HG03066 (cell line): ENCODE measurements around the gene TKTL1.

Source experiments
- ATAC-seq: cut with Tn5 transposase; IDR thresholded peaks from one replicate; pipeline ENCODE4 v1.9.1; 2021; ENCODE audit warnings: low read depth; ENCODE audit not compliant: unreplicated experiment

Gene TKTL1

DNA sequence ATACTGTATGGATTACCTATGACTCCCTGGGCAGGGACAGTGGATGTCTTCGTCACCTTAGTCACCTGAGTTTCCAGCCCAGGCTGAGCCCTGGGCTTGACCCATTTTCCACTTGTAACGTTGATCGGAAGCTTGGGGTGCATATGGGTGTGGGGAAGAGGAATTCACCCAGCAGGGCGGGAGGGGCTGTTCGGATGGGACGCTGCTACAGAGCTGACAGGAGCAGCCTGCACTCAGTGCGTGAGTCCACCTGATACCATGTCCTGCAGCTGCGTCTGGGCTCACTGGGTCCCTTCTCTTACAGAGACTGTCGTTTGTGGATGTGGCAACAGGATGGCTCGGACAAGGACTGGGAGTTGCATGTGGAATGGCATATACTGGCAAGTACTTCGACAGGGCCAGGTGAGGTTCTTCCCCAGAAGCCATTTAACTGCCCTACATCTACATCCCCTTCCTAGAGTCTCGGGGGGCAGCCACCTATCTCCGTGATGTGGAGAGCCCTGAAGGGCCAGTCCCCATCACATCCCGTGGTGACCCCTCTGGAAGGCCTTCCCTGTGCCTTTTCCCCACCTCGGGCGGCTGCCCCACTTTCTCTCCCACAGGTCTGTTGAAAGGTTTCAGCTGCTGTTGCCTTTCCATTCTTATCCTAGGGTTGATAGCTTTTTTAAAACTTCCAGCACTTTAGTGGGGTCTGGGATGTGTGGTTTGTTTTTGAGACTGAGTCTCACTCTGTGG is 13.6 kb downstream of the TKTL1 start:
- no peak for ATAC-seq

DNA sequence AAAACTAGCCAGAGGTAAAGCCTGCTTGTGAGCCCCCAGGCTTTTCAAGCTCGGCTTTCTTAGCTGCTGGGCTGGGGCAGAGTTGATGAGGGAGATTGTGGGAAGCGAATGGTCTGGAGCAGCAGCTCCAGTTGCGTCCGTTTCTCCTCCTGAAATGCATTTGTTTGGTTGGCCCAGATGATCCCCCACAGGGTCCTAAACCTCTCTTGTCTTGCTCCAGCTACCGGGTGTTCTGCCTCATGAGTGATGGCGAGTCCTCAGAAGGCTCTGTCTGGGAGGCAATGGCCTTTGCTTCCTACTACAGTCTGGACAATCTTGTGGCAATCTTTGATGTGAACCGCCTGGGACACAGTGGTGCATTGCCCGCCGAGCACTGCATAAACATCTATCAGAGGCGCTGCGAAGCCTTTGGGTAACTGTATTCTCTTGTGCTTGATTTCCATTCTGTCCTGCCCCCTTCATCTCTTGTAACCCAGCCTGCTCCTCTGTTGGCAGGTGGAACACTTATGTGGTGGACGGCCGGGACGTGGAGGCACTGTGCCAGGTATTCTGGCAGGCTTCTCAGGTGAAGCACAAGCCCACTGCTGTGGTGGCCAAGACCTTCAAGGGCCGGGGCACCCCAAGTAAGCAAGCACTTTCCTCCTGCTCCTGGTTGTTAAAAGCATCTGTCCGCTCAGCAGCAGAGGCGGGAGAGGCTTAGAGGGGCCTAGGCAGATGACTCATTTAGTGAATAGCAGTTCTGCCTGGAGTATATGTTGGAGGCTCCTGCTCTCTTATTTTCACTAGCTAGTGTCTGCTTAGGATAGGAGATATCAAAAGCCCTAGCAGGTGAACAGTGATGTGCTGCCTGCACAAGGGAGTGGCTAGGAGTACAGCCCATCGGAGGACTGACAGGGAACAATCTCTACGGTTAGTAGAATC is 15.3 kb downstream of the TKTL1 start:
- no peak for ATAC-seq

DNA sequence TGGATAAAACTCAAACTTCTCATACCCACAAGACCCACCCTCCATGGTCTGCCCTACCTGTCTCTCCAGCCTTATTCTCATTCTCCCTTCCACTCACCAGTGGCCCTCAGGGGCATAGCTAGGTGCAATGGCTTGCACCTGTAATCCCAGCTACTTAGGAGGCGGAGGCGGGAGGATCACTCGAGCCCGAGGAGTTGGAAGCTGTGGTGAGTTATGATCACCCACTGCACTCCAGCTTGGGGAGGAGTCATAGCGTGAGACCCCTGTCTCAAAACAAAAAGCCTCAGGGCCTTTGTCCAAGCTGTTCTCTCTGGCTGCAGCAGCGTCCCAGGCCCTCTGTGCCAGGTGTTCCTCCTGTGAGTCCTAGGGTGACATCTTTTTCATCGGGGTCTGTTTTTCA is 16.5 kb downstream of the TKTL1 start:
- ATAC-seq = no peak

DNA sequence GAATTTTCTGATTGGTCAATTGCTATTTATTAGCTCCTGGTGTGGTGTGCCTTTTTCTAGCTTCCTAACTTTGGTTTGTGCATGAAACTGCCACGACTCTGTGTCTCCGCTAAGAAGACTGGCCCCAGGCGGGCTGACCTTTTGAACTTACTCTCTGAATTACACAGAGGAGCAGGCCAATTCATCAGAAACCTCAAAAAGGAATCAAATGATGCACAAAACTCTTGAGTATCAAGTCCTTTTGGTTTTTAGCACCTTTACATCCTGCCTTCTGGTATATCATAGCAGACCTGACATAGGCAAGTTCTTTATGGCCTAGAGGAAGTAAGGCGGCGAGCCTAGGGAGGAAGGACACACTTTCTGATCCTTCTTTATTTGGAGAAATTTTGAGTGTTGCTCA is 17.6 kb downstream of the TKTL1 start:
- no peak for ATAC-seq

DNA sequence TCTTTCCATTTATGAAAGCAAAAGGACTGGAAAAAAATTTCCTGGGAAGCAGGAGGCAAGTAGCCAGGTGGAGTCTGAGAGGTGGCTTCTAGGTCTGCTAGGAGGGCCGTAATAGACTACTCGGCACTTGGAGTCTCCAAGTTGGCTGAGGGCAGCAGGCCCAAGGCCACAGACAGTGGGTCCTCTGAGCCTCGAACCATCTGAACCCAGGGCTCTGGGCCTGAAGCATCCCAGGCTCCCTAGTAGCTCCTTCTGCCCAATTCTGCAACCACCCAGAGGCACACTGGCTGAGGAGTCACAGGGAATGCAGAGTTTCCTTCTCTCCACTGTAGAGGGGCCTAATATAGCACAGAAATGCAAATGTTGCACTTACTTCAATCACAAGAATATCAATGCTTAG is 19.8 kb downstream of the TKTL1 start:
- no peak for ATAC-seq

DNA sequence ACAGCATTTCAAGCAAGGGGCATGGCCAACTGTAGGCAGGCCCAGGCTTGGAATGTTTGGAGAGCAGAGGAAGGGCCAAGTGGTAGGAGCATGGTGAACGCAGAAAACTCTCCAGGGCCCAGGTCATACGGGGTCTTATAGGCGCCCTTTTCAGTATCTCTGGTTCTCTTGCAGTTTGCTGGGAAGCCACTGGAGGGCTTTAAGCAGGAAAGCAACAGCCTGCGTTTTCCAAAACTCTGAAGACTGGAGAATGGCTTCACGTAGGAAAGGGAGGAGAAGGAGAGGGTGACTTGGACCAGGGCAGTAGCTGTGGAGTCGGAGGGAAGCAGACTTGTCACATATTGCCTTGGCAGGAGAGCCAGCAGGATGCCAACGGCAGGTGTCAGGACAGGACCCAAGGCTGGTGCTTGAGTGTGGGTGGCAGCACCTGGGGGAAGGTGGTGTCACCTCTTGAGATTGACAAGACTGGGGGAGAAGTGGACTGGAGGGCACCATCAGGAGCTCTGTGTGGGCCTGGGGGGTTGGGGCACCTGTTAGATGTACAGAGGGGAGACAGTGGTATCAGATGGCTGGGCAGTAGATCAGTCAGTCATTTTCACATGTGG is 21.9 kb downstream of the TKTL1 start:
- ATAC-seq = no peak

DNA sequence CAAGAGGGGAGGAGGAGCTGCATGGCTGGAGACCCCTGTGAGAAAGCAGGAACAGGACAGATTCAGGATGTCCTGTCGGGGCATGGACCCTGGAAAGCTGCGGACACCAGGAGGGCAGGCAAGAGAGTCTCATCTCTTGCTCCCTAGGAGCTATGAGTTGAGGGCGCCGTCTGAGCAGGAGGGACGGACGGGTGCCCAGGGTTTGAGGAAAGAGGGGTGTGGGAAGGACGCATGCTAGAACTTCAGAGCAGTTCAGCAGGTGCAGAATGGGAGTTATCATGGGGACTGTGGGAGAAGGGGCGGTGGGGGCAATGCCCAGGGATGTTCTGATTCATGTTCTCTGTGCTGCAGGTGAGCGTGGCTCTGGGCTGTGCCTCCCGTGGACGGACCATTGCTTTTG is 24.8 kb downstream of the TKTL1 start:
- no peak for ATAC-seq

DNA sequence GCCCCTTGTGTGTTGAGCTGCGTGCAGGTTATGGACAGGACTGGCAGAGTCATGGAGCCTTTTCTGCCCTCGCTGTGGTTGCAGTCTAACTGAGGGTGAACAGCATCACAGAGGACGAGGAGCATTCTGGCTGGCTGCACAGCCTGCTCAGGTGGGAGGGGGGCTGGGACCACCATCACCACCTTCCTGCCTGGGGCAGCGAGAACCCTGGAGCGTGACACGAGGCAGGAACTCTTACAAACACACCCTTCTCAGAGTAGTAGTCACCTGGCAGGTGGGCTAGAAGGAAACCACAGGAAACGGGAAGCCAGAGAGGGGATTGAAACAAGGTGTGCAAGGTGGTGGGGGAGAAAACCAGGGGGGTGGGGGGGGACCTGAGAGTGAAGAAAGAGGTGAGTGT is 25.6 kb downstream of the TKTL1 start:
- no peak for ATAC-seq

DNA sequence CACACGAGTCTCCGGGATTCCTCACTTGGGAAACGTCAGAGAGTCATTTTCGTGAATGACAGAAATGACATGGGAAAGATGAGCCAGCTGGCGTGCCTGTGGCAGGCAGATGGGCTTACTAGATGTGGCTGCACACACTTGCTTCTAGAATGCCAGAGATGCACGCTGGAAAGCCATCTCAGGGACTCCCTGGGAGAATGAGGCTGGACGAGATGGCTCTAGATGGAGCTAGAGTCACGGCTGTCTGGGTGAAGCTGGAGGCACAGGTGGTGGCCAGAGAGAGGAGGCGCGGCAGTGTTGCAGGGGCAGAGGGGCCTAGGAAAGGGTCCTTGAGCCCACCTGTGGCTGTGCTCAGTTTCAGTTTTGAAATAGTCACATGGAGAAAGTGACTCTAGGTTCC is 26.0 kb downstream of the TKTL1 start:
- no peak for ATAC-seq

DNA sequence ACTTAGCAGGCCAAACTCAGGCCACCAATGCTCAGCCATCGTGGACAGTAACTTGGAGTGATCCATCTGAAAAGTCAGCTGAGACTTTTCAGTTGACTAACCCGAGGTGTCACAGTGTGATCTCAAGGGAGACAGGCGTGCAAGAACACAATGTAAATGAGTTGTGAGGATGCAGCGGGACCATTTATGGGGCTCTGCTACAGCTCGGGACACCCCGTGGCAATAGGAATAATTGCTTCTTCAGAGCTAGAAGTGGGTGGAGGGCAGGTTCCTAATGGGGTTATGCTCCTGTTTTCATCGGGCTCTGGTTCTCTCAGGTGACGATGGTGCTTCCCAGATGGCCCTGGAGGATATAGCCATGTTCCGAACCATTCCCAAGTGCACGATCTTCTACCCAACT is 27.3 kb downstream of the TKTL1 start:
- ATAC-seq = no peak

DNA sequence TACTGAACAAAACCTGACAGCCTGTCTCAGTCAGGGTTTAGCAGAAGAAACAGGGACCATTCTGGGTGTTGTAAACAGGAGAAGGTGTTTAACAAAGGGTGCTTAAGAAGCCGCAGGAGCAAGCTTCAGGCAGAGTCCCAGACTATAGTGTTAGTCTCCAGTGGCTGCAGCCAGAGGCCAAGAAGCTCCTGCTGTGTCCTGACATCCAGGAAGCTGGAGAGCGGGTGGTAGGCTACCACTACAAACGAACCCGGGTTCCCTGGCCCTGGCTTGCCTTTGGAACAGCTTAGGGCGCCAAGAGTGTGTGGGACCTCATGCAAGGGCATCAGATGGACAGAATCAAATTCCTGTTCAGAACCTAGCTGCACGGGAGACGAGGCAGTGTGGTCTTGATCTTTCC is 27.9 kb downstream of the TKTL1 start:
- ATAC-seq = no peak

DNA sequence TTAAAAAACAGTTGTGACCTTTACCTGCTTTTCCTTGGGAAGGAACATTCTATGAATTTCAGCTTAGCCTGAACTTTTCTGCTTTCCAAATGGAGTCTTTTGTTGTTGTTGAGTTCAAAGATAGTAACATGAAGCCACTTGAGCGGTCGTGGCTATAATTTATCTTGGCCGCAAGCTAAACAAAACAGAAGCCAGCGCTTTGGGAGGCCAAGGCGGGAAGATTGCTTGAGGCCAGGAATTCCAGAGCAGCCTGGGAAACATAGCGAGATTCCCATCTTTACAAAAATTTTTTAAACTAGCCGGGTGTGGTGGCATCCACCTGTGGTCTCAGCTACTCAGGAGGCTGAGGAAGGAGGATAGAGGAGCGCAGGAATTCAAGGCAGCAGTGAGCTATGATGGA is 29.9 kb downstream of the TKTL1 start:
- no peak for ATAC-seq

DNA sequence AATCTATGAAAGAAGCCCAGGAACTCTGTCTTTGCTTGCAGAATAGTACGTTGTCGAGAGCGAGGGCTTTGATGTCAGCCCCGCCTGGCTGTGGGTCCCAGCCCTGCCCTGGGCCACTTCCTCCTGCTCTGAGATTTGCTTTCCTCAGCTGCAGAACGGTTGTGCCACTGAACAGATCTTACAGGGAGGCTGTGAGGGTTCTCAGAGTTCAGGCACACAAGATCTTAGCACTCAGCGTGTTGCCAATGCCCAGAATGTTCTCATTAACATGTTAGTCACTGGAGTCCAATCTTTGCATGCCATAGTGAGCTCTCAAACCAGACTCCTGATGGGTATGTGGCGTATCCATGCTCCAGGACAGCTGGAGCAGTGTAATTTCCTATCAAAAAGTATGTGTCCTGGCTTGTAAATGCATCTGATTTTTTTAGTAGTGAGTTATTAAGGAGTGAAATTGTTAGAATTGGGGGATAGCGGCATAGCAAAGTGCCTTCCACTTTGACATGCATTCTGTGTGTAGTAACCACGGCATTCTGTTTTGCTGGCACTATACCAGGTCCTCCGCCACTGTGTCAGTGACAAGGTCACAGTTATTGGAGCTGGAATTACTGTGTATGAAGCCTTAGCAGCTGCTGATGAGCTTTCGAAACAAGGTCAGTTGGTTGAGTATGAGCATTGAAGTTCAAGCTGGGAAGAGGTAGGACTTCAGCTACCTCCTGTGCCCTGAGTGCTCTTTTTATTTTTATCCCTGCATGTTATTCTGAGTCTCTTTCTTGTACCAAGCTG is 31.6 kb downstream of the TKTL1 start:
- ATAC-seq = no peak

DNA sequence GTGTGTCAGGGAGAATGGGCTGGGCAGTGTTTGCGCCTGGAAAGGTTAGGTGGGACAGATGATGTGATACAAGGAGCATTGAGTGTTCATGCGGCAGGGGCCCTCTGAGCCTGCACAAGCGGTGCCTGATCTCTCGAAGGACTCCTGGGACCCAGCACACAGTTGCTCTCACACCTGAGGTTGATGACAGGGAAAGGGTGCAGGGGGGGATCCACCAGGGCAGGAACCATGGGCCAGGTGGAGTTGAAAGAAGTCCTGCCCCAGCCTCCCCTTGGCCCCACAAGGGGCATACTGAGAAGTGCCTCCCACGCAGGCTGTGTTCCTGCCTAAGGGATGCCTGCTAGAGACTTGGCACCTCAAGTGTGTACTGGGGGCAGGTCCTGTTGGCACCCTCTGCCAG is 33.1 kb downstream of the TKTL1 start:
- no peak for ATAC-seq

DNA sequence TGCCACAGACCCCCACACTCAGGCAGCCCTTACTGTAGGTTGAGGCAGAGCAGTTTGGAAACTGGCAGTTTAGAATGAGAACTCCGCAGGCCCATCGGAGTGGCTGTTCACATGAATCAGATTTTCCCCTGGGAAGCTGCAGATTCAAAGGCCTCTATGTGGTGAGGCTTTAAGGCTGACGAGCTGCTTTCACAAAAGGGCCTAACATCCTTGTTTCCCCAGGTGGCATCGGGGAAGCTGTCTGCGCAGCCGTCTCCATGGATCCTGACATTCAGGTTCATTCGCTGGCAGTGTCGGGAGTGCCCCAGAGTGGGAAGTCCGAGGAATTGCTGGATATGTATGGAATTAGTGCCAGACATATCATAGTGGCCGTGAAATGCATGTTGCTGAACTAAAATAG is 33.7 kb downstream of the TKTL1 start:
- no peak for ATAC-seq

DNA sequence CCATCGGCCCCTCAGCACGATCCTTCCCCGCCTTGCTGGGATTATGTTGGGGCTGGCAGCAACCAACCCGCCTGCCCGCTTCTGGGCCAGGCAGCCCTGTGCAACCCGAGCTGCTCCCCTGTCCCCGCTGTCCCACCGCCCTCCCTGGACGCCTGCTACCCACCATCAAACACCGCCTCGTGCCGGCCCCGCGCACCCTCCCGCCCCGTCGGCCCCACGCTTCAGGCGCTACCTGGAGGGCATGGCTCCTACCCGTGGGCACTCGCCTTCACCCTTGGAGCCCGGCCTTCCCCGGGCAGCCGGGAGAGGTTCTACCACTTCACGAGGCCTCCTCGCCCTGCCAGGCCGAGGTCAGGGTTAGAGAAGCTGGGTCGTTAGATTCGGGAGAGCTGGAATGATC is 37.0 kb downstream of the TKTL1 start:
- no peak for ATAC-seq

DNA sequence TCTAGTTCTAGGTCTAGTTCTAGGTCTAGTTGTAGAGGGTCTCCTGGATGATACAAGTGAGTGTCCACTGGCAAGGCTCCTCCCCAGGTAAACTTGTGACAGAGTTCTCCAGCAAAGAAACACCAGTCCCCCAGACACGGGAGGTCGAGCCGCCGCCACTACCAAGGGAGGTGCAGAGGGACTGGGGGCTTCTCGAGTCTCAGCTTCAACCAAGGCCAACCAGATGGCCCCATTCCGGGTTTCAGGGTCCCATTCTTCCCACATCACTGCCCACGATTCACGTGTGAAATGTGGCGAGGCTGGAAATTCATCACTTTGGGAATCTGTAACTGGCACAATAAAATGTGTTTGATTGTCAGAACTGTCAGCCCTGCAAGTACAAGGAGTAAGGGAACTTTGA is 37.5 kb downstream of the TKTL1 start:
- ATAC-seq = no peak

DNA sequence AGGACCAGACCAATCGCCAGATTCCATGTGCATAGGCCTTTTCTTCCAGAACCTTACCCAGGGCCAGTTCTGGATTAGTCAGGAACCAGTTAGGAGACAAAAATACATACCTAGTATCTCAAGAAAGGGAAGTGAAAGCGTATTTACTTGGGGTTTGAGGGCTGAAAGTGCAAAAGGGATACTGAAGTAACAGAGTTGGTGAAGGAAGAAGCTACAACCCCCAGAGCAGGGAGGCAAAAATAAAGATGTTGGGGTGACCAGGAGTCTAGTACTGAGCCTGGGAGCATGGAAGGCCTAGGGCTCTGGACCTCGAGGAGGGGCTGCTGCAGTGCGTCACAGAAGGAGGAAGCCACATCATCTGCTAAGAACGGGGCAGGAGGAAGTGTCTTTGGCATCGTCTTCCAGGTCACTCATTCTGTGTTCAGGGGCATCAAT is 38.3 kb downstream of the TKTL1 start:
- peak; percentile 88 for ATAC-seq

DNA sequence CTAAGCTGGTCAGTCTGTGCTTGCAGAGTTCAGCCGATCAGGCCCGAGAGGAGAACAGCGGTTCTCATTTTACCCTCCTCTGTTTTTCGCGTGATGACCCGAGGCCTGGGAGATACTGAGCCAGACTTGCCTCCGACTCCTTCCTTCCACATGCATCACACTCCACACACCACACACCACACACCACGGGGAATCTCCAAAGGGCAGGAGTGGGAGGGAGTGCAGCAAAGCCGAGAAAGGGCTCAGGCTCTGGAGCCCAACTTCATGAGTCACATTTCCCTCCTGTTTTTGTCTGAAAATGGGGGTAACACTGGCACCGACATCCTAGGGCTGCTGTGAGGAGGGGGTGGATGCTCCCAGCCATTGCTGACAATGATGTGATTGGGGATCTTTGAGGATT is 38.9 kb downstream of the TKTL1 start:
- ATAC-seq = no peak

DNA sequence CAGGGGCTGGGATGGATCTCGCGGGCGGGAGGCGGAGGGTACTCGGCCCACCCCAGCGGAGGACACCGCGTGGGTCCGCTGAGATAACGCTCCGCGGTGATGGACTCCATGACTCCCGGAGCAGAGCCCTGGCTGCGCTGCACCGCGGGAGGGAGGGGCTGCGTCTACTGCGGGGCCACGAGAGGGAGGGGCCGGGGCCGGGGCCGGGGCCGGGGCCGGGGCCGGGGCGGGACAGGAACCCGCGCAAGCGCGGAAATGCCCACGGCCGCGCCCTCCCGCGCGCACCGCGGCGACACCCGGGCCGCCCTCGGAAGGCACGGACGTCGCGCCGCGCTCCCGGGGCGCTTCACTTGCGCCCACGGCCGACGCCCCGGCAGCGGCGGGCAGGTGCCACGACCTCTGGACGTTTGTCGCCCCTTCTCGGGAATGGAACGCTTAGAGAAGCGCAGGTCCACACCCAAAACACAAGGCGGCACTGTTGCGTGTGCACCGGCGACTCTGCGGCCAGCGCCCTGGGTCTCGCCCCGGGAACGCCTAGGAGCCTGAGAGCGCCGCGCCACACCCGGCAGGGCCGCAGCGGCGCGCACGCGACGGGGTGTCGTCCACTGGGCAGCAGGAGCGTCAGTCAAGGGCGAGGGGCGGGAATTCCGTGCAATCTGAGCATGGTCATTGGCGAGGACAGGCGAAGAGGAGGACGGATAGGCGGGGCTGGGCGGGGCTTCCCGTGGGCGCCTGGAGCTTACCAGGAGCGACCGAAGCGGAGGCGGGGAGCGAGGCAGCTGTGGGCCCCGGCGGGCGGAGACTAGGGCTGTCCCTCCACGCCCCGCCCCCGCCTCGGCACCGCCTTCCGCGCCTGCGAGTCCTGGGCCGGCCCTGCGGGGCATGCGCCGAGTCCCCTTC is 46.1 kb downstream of the TKTL1 start:
- ATAC-seq = peak; percentile 65
